D721Med (cell line): ENCODE data around the gene C19orf47.

Experiments
- DNase-seq: peaks from one replicate; pipeline ENCODE4 v3.0.0; 2011; ENCODE audit warnings: low spot score; ENCODE audit not compliant: insufficient read length
- FAIRE-seq: peaks from 2 replicates; lab custom pipeline; 2011; peaks lifted over from hg19 to GRCh38; lab: Jason Lieb, UNC
- TF ChIP-seq, protein P1 (sequence below): IDR thresholded peaks from 2 replicates; pipeline ENCODE4 v1.5.1; 2012; ENCODE audit warnings: mild to moderate bottlenecking, control low read depth; ENCODE audit not compliant: insufficient read depth; ENCODE audit errors: missing control alignments

The C19orf47 gene, protein sequence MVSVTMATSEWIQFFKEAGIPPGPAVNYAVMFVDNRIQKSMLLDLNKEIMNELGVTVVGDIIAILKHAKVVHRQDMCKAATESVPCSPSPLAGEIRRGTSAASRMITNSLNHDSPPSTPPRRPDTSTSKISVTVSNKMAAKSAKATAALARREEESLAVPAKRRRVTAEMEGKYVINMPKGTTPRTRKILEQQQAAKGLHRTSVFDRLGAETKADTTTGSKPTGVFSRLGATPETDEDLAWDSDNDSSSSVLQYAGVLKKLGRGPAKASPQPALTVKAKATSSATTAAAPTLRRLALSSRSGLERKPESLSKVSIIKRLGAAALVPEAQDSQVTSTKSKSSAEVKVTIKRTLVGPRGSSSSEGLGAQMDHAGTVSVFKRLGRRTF

DNA sequence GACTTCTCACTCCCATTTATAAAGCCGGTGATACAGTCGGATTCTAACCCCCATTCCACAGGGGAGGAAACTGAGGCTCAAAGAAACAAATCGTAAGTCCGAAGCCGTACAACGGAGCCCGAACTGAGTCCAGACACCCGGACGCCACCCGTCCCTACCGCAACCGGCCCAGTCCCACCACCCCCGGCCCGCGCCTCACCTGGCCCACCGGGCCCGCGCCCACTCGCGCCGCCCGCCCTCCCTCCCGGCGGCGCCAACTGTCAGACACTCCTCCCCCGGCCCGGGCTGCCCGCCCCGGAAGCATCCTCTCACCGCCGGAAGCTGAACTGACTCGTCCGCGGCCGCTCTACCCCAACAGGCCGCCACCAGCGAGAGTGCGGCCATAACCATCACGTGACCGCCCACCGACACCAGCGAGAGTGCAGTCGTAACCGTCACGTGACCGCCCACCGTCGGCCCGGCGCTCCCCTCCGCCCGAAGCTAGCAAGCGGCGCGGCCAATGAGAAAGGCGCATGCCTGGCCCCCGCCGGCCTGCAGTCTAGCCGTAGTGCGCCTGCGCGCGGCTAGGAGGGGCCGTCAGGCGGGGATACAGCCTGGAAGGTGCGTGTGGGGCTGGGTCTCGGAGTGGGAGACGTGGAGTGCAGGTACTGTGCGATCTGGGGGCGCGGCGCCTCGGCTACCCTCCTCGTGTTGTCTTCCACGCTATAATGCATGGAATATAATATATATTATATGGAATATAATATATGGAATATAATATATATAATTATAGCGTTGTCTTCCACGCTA lies at the start of gene C19orf47, which contains the start of gene PLD3:
C19orf47 (minus strand) TSS at position 273 of the 789 bp plus-strand sequence. CDS start 6,540 bp downstream, outside the sequence.
PLD3 (plus strand) TSS at position 571 of the 789 bp plus-strand sequence. CDS start 17,789 bp downstream, outside the sequence.
- no peak for FAIRE-seq

DNA sequence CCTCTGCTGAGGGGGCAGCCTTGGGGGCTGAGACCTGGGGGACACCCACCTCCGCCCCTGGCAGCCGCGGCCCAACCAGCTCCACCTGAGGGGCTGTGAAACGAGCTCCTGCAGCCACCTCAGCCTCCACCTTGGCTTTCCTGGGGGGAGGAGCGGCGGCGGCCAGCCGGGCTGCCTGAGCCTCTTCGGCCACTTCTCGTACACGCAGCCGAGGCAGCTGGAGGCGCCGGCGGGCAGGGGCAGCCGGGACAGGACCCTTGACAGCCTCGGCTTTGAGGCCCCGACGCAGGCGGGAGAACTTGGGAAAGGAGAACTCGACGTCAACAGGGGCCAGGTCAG lies 49.3 kb upstream of the C19orf47 start:
- TF ChIP-seq, protein P1, sequence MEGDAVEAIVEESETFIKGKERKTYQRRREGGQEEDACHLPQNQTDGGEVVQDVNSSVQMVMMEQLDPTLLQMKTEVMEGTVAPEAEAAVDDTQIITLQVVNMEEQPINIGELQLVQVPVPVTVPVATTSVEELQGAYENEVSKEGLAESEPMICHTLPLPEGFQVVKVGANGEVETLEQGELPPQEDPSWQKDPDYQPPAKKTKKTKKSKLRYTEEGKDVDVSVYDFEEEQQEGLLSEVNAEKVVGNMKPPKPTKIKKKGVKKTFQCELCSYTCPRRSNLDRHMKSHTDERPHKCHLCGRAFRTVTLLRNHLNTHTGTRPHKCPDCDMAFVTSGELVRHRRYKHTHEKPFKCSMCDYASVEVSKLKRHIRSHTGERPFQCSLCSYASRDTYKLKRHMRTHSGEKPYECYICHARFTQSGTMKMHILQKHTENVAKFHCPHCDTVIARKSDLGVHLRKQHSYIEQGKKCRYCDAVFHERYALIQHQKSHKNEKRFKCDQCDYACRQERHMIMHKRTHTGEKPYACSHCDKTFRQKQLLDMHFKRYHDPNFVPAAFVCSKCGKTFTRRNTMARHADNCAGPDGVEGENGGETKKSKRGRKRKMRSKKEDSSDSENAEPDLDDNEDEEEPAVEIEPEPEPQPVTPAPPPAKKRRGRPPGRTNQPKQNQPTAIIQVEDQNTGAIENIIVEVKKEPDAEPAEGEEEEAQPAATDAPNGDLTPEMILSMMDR = no peak
- DNase-seq = no peak
- FAIRE-seq = no peak

More for the DNA sequence above, at the start of gene C19orf47, which contains the start of gene PLD3:
- TF ChIP-seq, protein P1 = no peak
- DNase-seq = peak; percentile 99

DNA sequence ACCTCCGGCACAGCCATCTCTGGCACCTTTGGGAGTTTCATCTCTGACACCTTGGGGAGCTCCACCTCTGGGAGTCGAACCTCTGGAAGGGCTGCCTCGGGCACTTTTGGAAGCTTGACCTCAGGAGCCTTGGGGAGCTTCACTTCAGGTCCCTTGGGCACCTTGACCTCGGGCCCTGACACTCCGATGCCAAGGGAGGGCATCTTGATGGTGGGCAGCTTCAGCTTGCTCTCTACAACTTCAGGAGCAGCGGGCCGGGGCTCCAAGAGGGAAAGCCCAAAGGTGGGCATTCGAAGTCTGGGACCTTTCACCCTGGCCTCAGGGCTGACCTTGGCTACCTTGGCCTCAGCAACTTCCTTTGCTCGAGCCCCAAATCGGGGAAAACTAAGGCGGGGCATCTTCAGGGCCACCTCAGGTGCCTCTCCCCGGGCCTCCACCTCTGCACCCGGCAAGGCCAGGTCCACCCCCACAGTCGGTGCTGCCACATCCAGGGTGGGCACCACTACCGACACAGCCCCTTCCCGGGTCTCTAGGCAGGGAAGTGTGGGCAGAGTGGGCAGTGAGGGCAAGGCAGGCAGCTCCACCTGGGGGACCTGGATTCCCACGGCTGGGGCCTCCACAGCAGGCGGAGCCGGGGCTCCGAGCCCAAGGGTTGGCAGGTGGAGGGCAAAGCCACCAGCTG lies 48.8 kb upstream of the C19orf47 start:
- DNase-seq = no peak
- TF ChIP-seq, protein P1 = no peak
- FAIRE-seq = no peak

DNA sequence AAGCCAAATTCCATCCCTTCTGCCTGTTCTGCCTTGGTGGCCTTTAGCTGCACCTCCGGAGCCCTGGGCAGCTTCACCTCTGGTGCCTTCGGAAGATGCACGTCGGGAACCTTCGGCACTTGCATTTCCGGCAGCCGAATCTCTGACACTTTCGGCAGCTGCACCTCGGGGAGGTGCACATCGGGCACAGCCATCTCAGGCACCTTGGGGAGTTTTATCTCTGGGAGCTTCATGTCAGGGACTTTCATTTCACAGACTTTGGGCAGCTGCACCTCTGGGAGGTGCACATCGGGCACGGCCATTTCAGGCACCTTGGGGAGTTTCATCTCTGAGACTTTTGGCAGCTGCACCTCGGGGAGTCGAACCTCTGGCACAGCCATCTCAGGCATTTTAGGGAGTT lies 47.8 kb upstream of the C19orf47 start:
- TF ChIP-seq, protein P1 = no peak
- DNase-seq = no peak
- FAIRE-seq = no peak

DNA sequence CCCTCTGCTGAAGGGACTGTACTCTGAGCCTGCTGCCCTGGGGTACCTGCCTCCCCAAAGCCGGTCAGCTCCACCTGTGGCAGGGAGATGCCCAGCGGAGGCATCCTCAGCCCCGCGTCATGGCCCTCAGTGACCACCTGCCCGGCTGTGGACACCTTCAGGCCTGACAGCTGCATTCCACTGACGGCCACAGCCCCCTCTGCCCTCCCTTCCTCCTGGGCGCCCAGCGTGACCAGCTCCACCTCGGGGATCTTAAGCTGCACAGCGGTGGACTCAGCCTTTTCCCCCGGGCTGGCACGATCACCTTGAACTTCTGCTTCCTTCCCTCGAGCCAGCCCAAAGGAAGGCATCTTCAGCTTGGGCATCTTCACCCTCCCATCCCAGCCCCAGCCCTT lies 46.6 kb upstream of the C19orf47 start:
- no peak for FAIRE-seq
- TF ChIP-seq, protein P1 = no peak
- no peak for DNase-seq

DNA sequence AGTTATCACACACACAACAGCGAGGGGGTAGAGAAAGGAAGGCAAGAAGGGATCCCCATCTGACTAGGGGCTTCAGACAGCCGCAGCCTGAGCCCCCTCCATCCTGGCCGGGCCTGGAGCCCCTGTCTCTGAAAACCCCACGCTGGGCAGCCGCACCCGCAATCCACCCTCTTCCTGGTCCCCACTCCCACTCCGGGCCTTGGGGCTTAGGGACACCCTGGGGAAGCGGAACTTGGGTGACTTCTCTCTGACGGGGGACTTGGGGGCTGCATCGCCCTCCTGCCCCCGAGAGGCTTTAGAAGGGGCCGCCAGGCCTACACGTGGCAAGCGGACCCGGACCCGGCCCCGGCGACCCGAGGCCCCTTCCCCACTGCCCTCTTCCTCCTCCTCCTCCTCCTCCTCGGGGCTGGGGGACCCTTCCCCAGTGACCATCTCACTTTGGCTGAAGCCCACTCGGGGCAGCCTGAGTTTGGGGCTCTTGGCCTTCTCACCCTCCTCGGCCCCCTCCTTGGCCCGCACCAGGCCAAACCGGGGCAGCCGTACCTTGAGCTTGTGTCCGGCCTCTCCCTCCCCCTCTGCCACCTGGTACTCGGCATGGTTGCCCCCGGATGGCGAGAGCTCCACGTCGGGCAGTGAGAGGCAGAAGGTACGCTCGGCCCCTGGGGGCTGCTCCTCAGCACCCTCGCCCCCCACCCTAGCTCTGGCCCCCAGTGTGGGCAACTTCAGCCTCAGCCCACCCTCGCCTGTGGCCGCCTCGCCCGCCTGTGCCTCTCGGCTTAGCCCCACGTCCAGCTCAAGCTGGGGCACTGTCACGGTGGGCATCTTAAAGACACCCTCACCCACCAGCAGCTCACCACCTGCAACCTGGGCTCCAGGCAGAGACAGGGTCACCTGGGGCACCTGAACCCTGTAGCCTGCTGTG lies 46.0 kb upstream of the C19orf47 start:
- FAIRE-seq = no peak
- no peak for DNase-seq

More for the DNA sequence above, 46.0 kb upstream of the C19orf47 start:
- TF ChIP-seq, protein P1 = no peak
